ENCODE results near the gene MYO18B. TPM values are rescaled to one million over a fixed set of nuclear protein-coding genes. Genes with fewer than 3 reads are reported as not detected.

The MYO18B gene
- total and polyA plus RNA-seq, 2 of the 4 experiments (the other 2 are of a cell fraction): under 0.01 TPM; not detected in 1

DNA sequence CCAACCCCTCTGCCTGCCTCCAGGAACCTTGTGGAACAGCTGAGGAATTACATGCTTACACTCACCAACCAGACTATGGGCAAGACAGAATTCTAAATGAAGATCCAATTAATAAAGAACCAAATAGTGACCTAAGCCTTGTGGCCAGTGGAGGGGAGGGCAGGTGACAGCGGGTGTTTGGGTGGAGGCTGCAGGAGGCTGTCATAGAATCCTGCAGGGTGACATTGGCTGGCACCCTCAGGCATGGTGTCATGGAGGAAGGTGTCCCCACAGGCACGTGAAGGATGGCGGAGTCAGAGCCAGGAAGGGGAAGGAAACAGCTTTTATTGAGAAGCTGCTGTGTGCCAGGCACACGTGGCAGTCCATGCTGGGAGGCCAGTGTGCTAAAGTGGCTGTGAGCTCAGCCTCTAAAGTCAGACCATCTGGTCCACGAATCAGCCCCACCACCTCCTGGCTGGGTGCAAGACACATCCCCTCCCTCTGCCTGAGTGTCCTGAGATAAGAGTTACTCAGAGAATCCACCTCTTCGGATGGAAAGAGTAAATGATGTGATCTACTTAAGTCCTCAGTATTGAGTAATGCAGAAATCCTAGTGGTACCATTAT lies 8.7 kb downstream of the MYO18B start:
- BruUV-seq (replicated peaks): no TSS peak
- H3K23ac ChIP-seq (ENCODE audit: low read depth, low read length): no peak overlapping the region
- no peak overlapping the region for H4K91ac ChIP-seq (ENCODE audit: insufficient read depth, low read depth, low read length)
- ChIA-PET CTCF (no interaction called here), POLR2A (ENCODE audit: unreplicated experiment) (no interaction called here)
- no peak overlapping the region for H2BK5ac ChIP-seq (ENCODE audit: low read depth, low read length, poor library complexity, severe bottlenecking)
- H3K4me2 ChIP-seq (ENCODE audit: low read depth, low read length): no peak overlapping the region
- H3K79me1 ChIP-seq (ENCODE audit: low read depth in 1 of 2, low read length in 2 of 2): no peaks in the 10 kb centered on the region
- no peak for ATAC-seq (ENCODE audit: low read depth)
- intact Hi-C loops (cut with micrococcal nuclease) (no loop called here), dilution Hi-C loops (cut with HindIII; ENCODE audit: low sequenced_read_pairs, unreplicated experiment) (no loop called here), in situ Hi-C loops (cut with MboI; ENCODE audit: low sequenced_read_pairs) (no loop called here)
- H4K8ac ChIP-seq (ENCODE audit: low read depth in 2 of 2, low read length in 2 of 2): no peak overlapping the region
- no peak overlapping the region for H3K9ac ChIP-seq (ENCODE audit: low read depth, low read length)
- no peak overlapping the region for H2BK120ac ChIP-seq (ENCODE audit: low read depth, low read length)
- H4K5ac ChIP-seq (ENCODE audit: low read depth, low read length): no peak overlapping the region
- H3K14ac ChIP-seq (replicated peaks; ENCODE audit: low read depth, low read length): no peak overlapping the region
- no peak for TF ChIP-seq BHLHE40 (IDR thresholded peaks at IDR 0.05; ENCODE audit: low read depth, low read length)
- TF ChIP-seq CEBPB (IDR thresholded peaks at IDR 0.05; ENCODE audit: low read depth, low read length): no peak
- TF ChIP-seq NFE2L2 (IDR thresholded peaks at IDR 0.05; ENCODE audit: low read depth, low read length): no peak
- no peak for TF ChIP-seq MAZ (IDR thresholded peaks at IDR 0.05; ENCODE audit: borderline replicate concordance, low read depth, low read length)
- TF ChIP-seq POLR2A (IDR thresholded peaks at IDR 0.05; ENCODE audit: low read depth, low read length): no peak
- no peak for TF ChIP-seq CHD1 (IDR thresholded peaks at IDR 0.05; ENCODE audit: low read depth, low read length)
- TF ChIP-seq FOS (IDR thresholded peaks at IDR 0.05; ENCODE audit: low read depth, low read length): no peak
- TF ChIP-seq MAFK (IDR thresholded peaks at IDR 0.05; ENCODE audit: low read depth, low read length): no peak
- TF ChIP-seq, protein P1, sequence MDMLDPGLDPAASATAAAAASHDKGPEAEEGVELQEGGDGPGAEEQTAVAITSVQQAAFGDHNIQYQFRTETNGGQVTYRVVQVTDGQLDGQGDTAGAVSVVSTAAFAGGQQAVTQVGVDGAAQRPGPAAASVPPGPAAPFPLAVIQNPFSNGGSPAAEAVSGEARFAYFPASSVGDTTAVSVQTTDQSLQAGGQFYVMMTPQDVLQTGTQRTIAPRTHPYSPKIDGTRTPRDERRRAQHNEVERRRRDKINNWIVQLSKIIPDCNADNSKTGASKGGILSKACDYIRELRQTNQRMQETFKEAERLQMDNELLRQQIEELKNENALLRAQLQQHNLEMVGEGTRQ (IDR thresholded peaks at IDR 0.05; ENCODE audit: low read depth, low read length): no peak
- TF ChIP-seq, protein P2, sequence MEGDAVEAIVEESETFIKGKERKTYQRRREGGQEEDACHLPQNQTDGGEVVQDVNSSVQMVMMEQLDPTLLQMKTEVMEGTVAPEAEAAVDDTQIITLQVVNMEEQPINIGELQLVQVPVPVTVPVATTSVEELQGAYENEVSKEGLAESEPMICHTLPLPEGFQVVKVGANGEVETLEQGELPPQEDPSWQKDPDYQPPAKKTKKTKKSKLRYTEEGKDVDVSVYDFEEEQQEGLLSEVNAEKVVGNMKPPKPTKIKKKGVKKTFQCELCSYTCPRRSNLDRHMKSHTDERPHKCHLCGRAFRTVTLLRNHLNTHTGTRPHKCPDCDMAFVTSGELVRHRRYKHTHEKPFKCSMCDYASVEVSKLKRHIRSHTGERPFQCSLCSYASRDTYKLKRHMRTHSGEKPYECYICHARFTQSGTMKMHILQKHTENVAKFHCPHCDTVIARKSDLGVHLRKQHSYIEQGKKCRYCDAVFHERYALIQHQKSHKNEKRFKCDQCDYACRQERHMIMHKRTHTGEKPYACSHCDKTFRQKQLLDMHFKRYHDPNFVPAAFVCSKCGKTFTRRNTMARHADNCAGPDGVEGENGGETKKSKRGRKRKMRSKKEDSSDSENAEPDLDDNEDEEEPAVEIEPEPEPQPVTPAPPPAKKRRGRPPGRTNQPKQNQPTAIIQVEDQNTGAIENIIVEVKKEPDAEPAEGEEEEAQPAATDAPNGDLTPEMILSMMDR (conservative IDR thresholded peaks at IDR 0.05; ENCODE audit: low read depth, low read length): no peak
- TF ChIP-seq, protein P3, sequence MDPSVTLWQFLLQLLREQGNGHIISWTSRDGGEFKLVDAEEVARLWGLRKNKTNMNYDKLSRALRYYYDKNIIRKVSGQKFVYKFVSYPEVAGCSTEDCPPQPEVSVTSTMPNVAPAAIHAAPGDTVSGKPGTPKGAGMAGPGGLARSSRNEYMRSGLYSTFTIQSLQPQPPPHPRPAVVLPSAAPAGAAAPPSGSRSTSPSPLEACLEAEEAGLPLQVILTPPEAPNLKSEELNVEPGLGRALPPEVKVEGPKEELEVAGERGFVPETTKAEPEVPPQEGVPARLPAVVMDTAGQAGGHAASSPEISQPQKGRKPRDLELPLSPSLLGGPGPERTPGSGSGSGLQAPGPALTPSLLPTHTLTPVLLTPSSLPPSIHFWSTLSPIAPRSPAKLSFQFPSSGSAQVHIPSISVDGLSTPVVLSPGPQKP (IDR thresholded peaks at IDR 0.05; ENCODE audit: borderline replicate concordance, low read depth, low read length): no peak
- TF ChIP-seq RCOR1 (IDR thresholded peaks at IDR 0.05; ENCODE audit: insufficient replicate concordance, low read length): no peak
- no peak for TF ChIP-seq SMC3 (IDR thresholded peaks at IDR 0.05; ENCODE audit: low read depth, low read length)
- no CpG with 5 or more reads among the region's 6 CpGs for WGBS, 2 experiments (ENCODE audit: extremely low coverage in 2 of 2, insufficient read length in 1 of 2)
- H3K4me1 ChIP-seq (ENCODE audit: control insufficient read depth, insufficient read depth, low read length): peaks cover 4% of the 10 kb centered on the region
- H3K18ac ChIP-seq (ENCODE audit: low read depth, low read length): no peak overlapping the region
- H2AK5ac ChIP-seq (ENCODE audit: low read depth, low read length): no peak overlapping the region
- DNase-seq: no peak
- no peak overlapping the region for H2AFZ ChIP-seq (replicated peaks; ENCODE audit: low read length, poor library complexity)
- no peak overlapping the region; the same call in 2 of the 3 replicates for H2BK15ac ChIP-seq (ENCODE audit: low read depth, low read length)
- no peaks in the 10 kb centered on the region for H4K20me1 ChIP-seq (ENCODE audit: insufficient read depth, low read length)
- no peaks in the 10 kb centered on the region for H3K9me3 ChIP-seq (ENCODE audit: control insufficient read depth, insufficient read depth, low read length)
- H3K27me3 ChIP-seq (ENCODE audit: control insufficient read depth, insufficient read depth, low read length): no peaks in the 10 kb centered on the region
- H3K4me3 ChIP-seq (ENCODE audit: insufficient read depth, low read depth, low read length): no peak overlapping the region
- H3K36me3 ChIP-seq (ENCODE audit: control insufficient read depth, insufficient read depth, low read length): no peaks in the 10 kb centered on the region
- H3K9me1 ChIP-seq (ENCODE audit: insufficient read depth, low read length): no peaks in the 10 kb centered on the region; the same call in 1 of the 2 replicates
- H3K56ac ChIP-seq (ENCODE audit: extremely low read depth, insufficient read depth, low read length): no peak overlapping the region
- no peak overlapping the region for H2BK20ac ChIP-seq (ENCODE audit: low read depth, low read length)
- no peak overlapping the region for H3K27ac ChIP-seq (ENCODE audit: insufficient read depth, low read length)
- no peak overlapping the region for H3K4ac ChIP-seq (ENCODE audit: low read depth, low read length)
- H2AK9ac ChIP-seq (replicated peaks; ENCODE audit: low read depth, low read length, poor library complexity): peak overlapping the region; percentile 25
